ENCODE measurements around the gene LRPPRC.

GRCh38 chr2:43958397-43959275, 37.2 kb downstream of the LRPPRC start:
- TF ChIP-seq CTCF (IDR thresholded peaks at IDR 0.05 in 4 of 5, conservative IDR thresholded peaks at IDR 0.05 in 1 of 5) (no peak), POLR2A (IDR thresholded peaks at IDR 0.05) (no peak)

All from gastrocnemius medialis (tissue), 4 donors.